ENCODE measurements around the gene RUFY2. TPM values are rescaled to one million over a fixed set of nuclear protein-coding genes. Genes with fewer than 3 reads are reported as not detected.

RUFY2 gene
- total RNA-seq, 4 donors from 2014 or later = 12.4 to 43.3 (median 21.6) TPM

DNA sequence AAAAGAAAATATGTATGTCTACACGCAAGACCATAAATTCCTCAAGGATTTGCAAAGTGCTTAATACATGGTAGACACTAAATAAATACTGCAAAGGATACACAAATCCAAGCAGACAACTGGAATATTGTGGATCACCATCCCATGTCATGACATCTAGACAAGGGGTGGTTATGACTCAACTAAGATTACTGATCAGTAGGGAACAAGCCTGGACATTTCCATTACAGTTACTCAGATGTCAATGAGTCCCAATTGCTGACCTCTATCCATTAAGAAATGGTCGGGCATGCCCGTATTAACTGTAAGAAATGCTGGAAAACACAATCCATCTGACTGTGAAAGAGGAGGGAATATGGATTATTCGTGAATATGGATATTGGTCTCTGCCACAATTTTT is 27.6 kb upstream of the RUFY2 start:
- 93% methylated on average over 4 of the region's 4 CpGs for WGBS
- peaks cover 5% of the 10 kb centered on the region for H3K36me3 ChIP-seq

DNA sequence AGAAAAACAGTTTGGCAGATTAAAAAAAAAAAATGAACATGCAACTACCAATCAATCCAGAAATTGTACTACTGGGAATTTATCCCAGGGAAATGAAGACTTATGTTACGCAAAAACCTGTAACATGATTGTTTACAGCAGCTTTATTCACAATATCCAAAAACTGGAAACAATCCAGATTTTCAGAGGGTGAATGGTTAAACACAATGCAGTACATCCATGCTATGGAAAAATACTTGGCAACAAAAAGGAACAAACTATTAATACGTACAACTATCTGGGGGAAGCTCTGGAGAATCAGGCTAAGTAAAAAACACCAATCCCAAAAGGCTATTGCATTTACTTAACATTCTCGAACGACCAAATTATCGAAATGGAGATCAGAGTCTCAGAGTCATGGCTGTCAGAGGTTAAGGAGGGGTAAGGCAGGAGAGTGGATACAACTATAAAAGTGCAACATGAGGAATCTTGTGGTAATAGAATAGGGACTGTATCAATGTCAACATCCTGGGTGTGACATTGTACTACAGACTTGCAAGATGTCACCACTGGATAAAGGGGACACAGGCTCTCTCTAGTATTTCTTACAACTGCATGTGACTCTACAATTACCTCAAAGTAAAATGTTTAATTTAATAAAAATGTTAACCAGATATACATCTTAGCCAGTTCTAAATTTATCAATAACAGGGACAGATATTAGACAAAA is 21.5 kb upstream of the RUFY2 start:
- WGBS = 87% methylated on average over 5 of the region's 5 CpGs
- no peaks in the 10 kb centered on the region for H3K27me3 ChIP-seq
- no peak overlapping the region for H3K4me3 ChIP-seq
- H3K4me1 ChIP-seq = no peaks in the 10 kb centered on the region
- H3K9me3 ChIP-seq = no peaks in the 10 kb centered on the region
- no peak overlapping the region for H3K27ac ChIP-seq
- no peak for TF ChIP-seq POLR2A (IDR thresholded peaks at IDR 0.05)
- no peak for TF ChIP-seq EP300 (IDR thresholded peaks at IDR 0.05)
- TF ChIP-seq, protein P1, sequence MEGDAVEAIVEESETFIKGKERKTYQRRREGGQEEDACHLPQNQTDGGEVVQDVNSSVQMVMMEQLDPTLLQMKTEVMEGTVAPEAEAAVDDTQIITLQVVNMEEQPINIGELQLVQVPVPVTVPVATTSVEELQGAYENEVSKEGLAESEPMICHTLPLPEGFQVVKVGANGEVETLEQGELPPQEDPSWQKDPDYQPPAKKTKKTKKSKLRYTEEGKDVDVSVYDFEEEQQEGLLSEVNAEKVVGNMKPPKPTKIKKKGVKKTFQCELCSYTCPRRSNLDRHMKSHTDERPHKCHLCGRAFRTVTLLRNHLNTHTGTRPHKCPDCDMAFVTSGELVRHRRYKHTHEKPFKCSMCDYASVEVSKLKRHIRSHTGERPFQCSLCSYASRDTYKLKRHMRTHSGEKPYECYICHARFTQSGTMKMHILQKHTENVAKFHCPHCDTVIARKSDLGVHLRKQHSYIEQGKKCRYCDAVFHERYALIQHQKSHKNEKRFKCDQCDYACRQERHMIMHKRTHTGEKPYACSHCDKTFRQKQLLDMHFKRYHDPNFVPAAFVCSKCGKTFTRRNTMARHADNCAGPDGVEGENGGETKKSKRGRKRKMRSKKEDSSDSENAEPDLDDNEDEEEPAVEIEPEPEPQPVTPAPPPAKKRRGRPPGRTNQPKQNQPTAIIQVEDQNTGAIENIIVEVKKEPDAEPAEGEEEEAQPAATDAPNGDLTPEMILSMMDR (IDR thresholded peaks at IDR 0.05) = no peak
- no peak for TF ChIP-seq POLR2AphosphoS5 (IDR thresholded peaks at IDR 0.05)
- H3K36me3 ChIP-seq = no peaks in the 10 kb centered on the region
- no peak for DNase-seq (ENCODE audit: low spot score in 2 of 2)

More for the DNA sequence above, 27.6 kb upstream of the RUFY2 start:
- TF ChIP-seq POLR2AphosphoS5 (IDR thresholded peaks at IDR 0.05) (no peak), EP300 (IDR thresholded peaks at IDR 0.05) (no peak), POLR2A (IDR thresholded peaks at IDR 0.05) (no peak)
- TF ChIP-seq, protein P1 (IDR thresholded peaks at IDR 0.05) = no peak
- Histone ChIP-seq H3K27me3 (no peaks in the 10 kb centered on the region), H3K4me3 (no peak overlapping the region), H3K27ac (no peak overlapping the region), H3K4me1 (no peaks in the 10 kb centered on the region), H3K9me3 (no peaks in the 10 kb centered on the region)
- DNase-seq (ENCODE audit: low spot score in 2 of 2) = no peak

DNA sequence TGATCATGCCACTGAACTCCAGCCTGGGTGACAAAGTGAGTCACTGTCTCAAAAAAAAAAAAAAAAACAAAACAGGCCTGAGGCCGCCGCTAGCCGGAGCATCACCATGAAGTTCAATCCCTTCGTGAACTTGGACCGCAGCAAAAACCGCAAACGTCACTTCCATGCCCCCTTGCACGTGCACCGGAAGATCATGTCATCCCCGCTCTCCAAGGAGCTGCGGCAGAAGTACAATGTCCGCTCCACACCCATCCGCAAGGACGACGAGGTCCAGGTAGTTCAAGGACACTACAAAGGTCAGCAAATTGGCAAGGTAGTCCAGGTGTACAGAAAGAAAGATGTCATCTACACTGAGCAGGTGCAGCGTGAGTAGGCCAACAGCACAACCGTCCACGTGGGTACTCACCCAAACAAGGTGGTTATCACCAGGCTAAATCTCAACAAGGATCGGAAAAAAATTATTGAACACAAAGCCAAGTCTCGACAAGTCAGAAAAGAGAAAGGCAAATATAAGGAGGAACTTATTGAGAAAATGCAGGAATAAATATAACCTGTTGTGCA is 17.5 kb upstream of the RUFY2 start:
- TF ChIP-seq POLR2AphosphoS5 (IDR thresholded peaks at IDR 0.05) (no peak), EP300 (IDR thresholded peaks at IDR 0.05) (no peak), POLR2A (IDR thresholded peaks at IDR 0.05) (no peak)
- TF ChIP-seq, protein P1 (IDR thresholded peaks at IDR 0.05) = no peak
- no peak for DNase-seq (ENCODE audit: low spot score in 2 of 2)
- no peak overlapping the region for H3K27ac ChIP-seq
- 86% methylated on average over 20 of the region's 20 CpGs for WGBS
- no peaks in the 10 kb centered on the region for H3K4me1 ChIP-seq
- no peaks in the 10 kb centered on the region for H3K9me3 ChIP-seq
- H3K36me3 ChIP-seq = no peaks in the 10 kb centered on the region
- no peak overlapping the region for H3K4me3 ChIP-seq
- no peaks in the 10 kb centered on the region for H3K27me3 ChIP-seq

DNA sequence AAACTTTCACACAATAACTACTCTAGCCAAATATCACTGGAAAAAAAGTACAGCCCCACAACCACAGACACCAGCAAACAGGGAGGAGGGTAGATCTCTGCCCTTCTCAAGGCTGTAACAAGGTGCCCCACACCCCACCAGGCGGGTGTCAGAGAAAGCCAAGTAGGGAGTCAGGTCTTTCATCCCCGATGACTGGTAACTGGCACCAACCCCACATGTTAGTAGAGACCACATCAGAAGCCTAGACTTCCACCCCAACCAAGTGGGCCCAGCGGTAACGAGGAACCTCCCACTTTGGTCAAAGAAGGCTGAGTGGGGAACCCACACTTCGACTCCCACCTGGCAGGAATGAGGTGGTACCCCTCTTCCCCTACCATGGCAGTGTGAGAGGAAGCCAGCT is 16.4 kb upstream of the RUFY2 start:
- Histone ChIP-seq H3K4me3 (no peak overlapping the region), H3K36me3 (no peaks in the 10 kb centered on the region), H3K27ac (no peak overlapping the region), H3K4me1 (no peaks in the 10 kb centered on the region), H3K27me3 (no peaks in the 10 kb centered on the region), H3K9me3 (no peaks in the 10 kb centered on the region)
- DNase-seq (ENCODE audit: low spot score in 2 of 2) = no peak
- TF ChIP-seq POLR2A (IDR thresholded peaks at IDR 0.05) (no peak), POLR2AphosphoS5 (IDR thresholded peaks at IDR 0.05) (no peak), EP300 (IDR thresholded peaks at IDR 0.05) (no peak)
- TF ChIP-seq, protein P1 (IDR thresholded peaks at IDR 0.05) = no peak
- WGBS = 90% methylated on average over 5 of the region's 5 CpGs

DNA sequence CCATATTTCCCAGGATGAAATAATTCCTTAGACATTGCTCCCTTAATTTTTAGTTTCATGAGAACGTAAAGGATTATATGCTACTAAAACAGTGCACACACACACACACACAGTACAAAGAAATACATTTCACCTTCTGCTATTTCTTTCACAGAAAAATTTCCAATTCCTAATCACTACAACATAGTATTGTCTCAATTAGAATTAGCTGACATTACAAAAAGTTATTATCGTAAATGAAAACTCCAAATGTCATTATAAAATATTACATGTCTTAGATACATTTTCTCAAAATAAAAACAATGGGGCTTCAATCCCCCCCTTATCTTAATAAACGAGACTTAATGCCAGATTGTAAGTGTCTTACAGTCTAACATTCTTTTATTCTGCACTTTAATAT is 12.3 kb upstream of the RUFY2 start:
- Histone ChIP-seq H3K27me3 (no peaks in the 10 kb centered on the region), H3K9me3 (no peaks in the 10 kb centered on the region), H3K4me1 (no peaks in the 10 kb centered on the region), H3K4me3 (no peak overlapping the region), H3K36me3 (peaks cover 4% of the 10 kb centered on the region), H3K27ac (no peak overlapping the region)
- TF ChIP-seq POLR2AphosphoS5 (IDR thresholded peaks at IDR 0.05) = no peak
- no peak for TF ChIP-seq POLR2A (IDR thresholded peaks at IDR 0.05)
- no peak for TF ChIP-seq EP300 (IDR thresholded peaks at IDR 0.05)
- TF ChIP-seq, protein P1 (IDR thresholded peaks at IDR 0.05) = no peak
- WGBS = 90% methylated on average over 3 of the region's 3 CpGs
- DNase-seq (ENCODE audit: low spot score in 2 of 2) = no peak
